Suprapubic skin (tissue), 4 donors: ENCODE data around the gene KSR1. TPM values are rescaled to one million over a fixed set of nuclear protein-coding genes. Genes with fewer than 3 reads are reported as not detected.

Experiments used
- DNase-seq, 2 donors: peaks; one replicate each; pipeline ENCODE4 v3.0.0-alpha.2; 2019; ENCODE audit warnings: low spot score in 2 of 2
- H3K27ac ChIP-seq: fragments of 200-600 bp; sonication (generic); one replicate; pipeline ENCODE4 v1.5.1; 2019
- H3K27me3 ChIP-seq: fragments of 200-600 bp; sonication (generic); one replicate; pipeline ENCODE4 v1.5.1; 2019
- H3K36me3 ChIP-seq: fragments of 200-600 bp; sonication (generic); one replicate; pipeline ENCODE4 v1.5.1; 2019
- H3K4me1 ChIP-seq: fragments of 200-600 bp; sonication (generic); one replicate; pipeline ENCODE4 v1.5.1; 2019
- H3K4me3 ChIP-seq: fragments of 200-600 bp; sonication (generic); one replicate; pipeline ENCODE4 v1.5.1; 2019; ENCODE audit warnings: mild to moderate bottlenecking
- H3K9me3 ChIP-seq: fragments of 200-600 bp; sonication (generic); one replicate; pipeline ENCODE4 v1.5.1; 2019
- CTCF ChIP-seq, 2 donors: fragments of 200-600 bp in 1 of 2; fragments of 450-650 bp in 1 of 2; sonication (generic) in 1 of 2; IDR thresholded peaks; one replicate each; pipeline ENCODE4 v1.5.1; 2016 to 2019; ENCODE audit warnings: antibody characterized with exemption in 2 of 2, mild to moderate bottlenecking in 1 of 2, moderate library complexity in 1 of 2
- EP300 ChIP-seq: sonication (generic); formaldehyde crosslinking; IDR thresholded peaks from one replicate; pipeline ENCODE4 v1.6.1; 2017; ENCODE audit warnings: antibody characterized with exemption
- POLR2A ChIP-seq, 2 donors: fragments of 450-650 bp; IDR thresholded peaks; one replicate each; pipeline ENCODE4 v1.6.1; 2017; ENCODE audit warnings: antibody characterized with exemption in 2 of 2, mild to moderate bottlenecking in 2 of 2, moderate library complexity in 2 of 2
- POLR2AphosphoS5 ChIP-seq, 3 donors: sonication (generic); formaldehyde crosslinking; IDR thresholded peaks; one replicate each; pipeline ENCODE4 v1.6.1; 2017; ENCODE audit warnings: antibody characterized with exemption in 3 of 3
- WGBS: methylation state at CpG from one replicate; pipeline ENCODE4 v1.1.5; 2018; 5-methylcytosine and 5-hydroxymethylcytosine counted together
- total RNA-seq, 4 donors: library from RNA; depleted of rRNA; stranded (reverse); fragments of >200 nt; gene quantifications; one replicate each; pipeline ENCODE4 v1.1.0, GENCODE V29; 2016

KSR1 gene
- total RNA-seq, 4 donors from 2014 or later: 38.1 to 54.0 (median 49.5) TPM

- DNase-seq: no peak
- Histone ChIP-seq H3K4me1 (no peaks in the 10 kb centered on the region), H3K27me3 (no peaks in the 10 kb centered on the region), H3K36me3 (peaks cover 38% of the 10 kb centered on the region), H3K9me3 (no peaks in the 10 kb centered on the region), H3K27ac (no peak overlapping the region), H3K4me3 (no peak overlapping the region)
- TF ChIP-seq POLR2A (IDR thresholded peaks at IDR 0.05): no peak
- no peak for TF ChIP-seq EP300
- TF ChIP-seq CTCF (IDR thresholded peaks at IDR 0.05): no peak
- no peak for TF ChIP-seq POLR2AphosphoS5 (IDR thresholded peaks at IDR 0.05)
- 46% methylated on average over 7 of the region's 8 CpGs for WGBS
Observed at GRCh38 chr17:27586203-27586721, 130.0 kb downstream of the KSR1 start.

- Histone ChIP-seq H3K27me3 (no peaks in the 10 kb centered on the region), H3K4me1 (no peaks in the 10 kb centered on the region), H3K9me3 (no peaks in the 10 kb centered on the region), H3K4me3 (no peak overlapping the region), H3K36me3 (peaks cover 46% of the 10 kb centered on the region), H3K27ac (no peak overlapping the region)
- TF ChIP-seq CTCF (IDR thresholded peaks at IDR 0.05) (no peak), POLR2A (IDR thresholded peaks at IDR 0.05) (no peak), POLR2AphosphoS5 (IDR thresholded peaks at IDR 0.05) (no peak), EP300 (no peak)
- DNase-seq: no peak
- 99% methylated on average over 12 of the region's 15 CpGs for WGBS
Observed at GRCh38 chr17:27588354-27588753, 132.1 kb downstream of the KSR1 start.

GRCh38 chr17:27590864-27591263 is 134.6 kb downstream of the KSR1 start:
- no peak for TF ChIP-seq POLR2AphosphoS5 (IDR thresholded peaks at IDR 0.05)
- TF ChIP-seq POLR2A (IDR thresholded peaks at IDR 0.05): no peak
- no peak for TF ChIP-seq CTCF (IDR thresholded peaks at IDR 0.05)
- no peak for TF ChIP-seq EP300
- H3K36me3 ChIP-seq: peaks cover 65% of the 10 kb centered on the region

GRCh38 chr17:27591986-27592385 is 135.7 kb downstream of the KSR1 start:
- no peaks in the 10 kb centered on the region for H3K9me3 ChIP-seq
- H3K36me3 ChIP-seq: peaks cover 66% of the 10 kb centered on the region
- H3K27me3 ChIP-seq: no peaks in the 10 kb centered on the region
- no peak for DNase-seq
- TF ChIP-seq CTCF (IDR thresholded peaks at IDR 0.05): no peak
- TF ChIP-seq EP300: no peak
- TF ChIP-seq POLR2AphosphoS5 (IDR thresholded peaks at IDR 0.05): no peak
- TF ChIP-seq POLR2A (IDR thresholded peaks at IDR 0.05): no peak
- no peak overlapping the region for H3K4me3 ChIP-seq
- 88% methylated on average over 3 of the region's 3 CpGs for WGBS
- no peaks in the 10 kb centered on the region for H3K4me1 ChIP-seq
- H3K27ac ChIP-seq: no peak overlapping the region

More at GRCh38 chr17:27590864-27591263, 134.6 kb downstream of the KSR1 start:
- Histone ChIP-seq H3K4me1 (no peaks in the 10 kb centered on the region), H3K27ac (no peak overlapping the region), H3K9me3 (no peaks in the 10 kb centered on the region), H3K4me3 (no peak overlapping the region), H3K27me3 (no peaks in the 10 kb centered on the region)
- DNase-seq: no peak
- whole genome bisulfite sequencing: 94% methylated on average over 3 of the region's 3 CpGs

GRCh38 chr17:27593232-27593856 is 137.1 kb downstream of the KSR1 start:
- H3K4me1 ChIP-seq: no peaks in the 10 kb centered on the region
- H3K36me3 ChIP-seq: peaks cover 69% of the 10 kb centered on the region
- no peak for DNase-seq
- 83% methylated on average over 9 of the region's 9 CpGs for WGBS
- H3K27me3 ChIP-seq: no peaks in the 10 kb centered on the region
- no peak overlapping the region for H3K27ac ChIP-seq
- TF ChIP-seq EP300: no peak
- TF ChIP-seq POLR2AphosphoS5 (IDR thresholded peaks at IDR 0.05): no peak
- no peak for TF ChIP-seq CTCF (IDR thresholded peaks at IDR 0.05)
- TF ChIP-seq POLR2A (IDR thresholded peaks at IDR 0.05): no peak
- no peak overlapping the region for H3K4me3 ChIP-seq
- H3K9me3 ChIP-seq: no peaks in the 10 kb centered on the region
